ENCODE measurements around the gene DLGAP5.

The DLGAP5 gene

DNA sequence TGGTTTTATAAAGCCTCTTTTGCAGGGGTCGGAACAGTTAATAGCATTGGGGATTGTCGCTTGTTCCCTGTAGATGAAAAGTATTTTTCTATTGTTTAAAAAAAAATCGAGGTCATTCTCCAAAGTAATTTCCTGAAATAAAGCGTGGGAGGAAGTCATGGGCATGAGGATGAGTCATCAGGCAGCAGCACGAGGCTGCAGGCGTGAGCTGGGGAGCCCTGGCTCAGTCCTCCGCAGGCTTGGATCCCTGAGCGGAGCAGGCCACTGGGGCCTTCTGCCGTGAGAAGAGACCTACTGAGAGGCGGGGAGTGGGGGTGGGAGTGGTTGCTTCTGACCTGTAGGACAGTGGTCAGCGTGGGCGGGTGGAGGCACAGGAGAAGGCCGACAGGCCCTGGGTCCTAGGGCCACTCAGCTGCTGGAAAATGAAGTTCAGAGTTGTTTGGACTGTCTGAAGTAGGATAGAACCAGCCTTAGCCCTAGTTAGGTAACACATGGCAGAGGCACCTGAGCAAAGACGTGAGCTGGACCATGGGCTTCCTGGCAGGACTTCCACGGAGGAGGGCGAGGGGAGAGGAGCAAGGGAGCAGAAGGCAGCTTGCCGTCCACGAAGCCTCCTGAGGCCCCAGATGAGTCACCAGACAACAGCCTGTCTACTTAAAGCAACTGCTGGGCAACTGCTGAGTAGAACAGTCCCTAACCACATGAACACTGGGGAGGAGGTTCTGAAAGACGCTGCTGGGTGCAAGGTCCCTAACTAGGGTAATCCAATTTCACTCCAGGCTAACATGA lies 83.4 kb downstream of the DLGAP5 start:
- no peak overlapping the region for H3K9ac ChIP-seq (ENCODE audit: low read length)
- DNase-seq: no peak
- no peaks in the 10 kb centered on the region for H4K20me1 ChIP-seq (ENCODE audit: insufficient read depth, low read length)
- no peaks in the 10 kb centered on the region for H3K27me3 ChIP-seq (replicated peaks; ENCODE audit: insufficient read depth, low read length)
- H3K9me2 ChIP-seq (replicated peaks; ENCODE audit: insufficient read depth, low read length): no peaks in the 10 kb centered on the region
- H3K4me1 ChIP-seq (ENCODE audit: low read length): peaks cover 17% of the 10 kb centered on the region
- TF ChIP-seq CTCF (IDR thresholded peaks at IDR 0.05; ENCODE audit: low read length) (no peak), EZH2phosphoT487 (IDR thresholded peaks at IDR 0.05; ENCODE audit: low read length) (no peak)
- no peak overlapping the region for H3K4me2 ChIP-seq (ENCODE audit: low read depth, low read length)
- no peak overlapping the region for H3K27ac ChIP-seq (ENCODE audit: low read length)
- no peaks in the 10 kb centered on the region for H3K9me3 ChIP-seq (replicated peaks; ENCODE audit: insufficient read depth, low read length)
- no peak overlapping the region for H2AFZ ChIP-seq (ENCODE audit: low read length)
- H3K36me3 ChIP-seq (replicated peaks; ENCODE audit: insufficient read depth, low read length): no peaks in the 10 kb centered on the region
- peaks cover 18% of the 10 kb centered on the region for H3F3A ChIP-seq (ENCODE audit: insufficient read depth, low read length)
- no peak overlapping the region for H3K4me3 ChIP-seq (ENCODE audit: low read length)
- no peaks in the 10 kb centered on the region for H3K79me2 ChIP-seq (ENCODE audit: low read length)

DNA sequence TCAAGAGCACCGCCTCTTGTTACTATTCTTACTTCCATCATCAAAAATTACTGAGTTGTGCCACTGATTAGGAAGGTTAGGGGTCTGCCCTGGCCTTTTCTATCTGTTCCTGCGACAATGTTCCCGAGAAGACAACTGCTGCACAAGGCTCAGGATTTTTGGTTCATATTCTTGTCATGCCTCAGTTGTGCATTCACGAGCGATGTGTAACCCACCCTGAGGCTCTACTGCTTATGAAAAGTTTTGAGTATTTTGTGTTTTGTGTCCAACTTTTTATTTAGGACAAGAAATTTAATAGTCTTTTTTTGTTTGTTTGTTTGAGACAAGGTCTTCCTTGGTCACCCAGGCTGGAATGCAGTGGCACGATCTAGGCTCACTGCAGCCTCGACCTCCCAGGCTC lies 85.4 kb downstream of the DLGAP5 start:
- Histone ChIP-seq H3K9ac (ENCODE audit: low read length) (no peak overlapping the region), H3K4me1 (ENCODE audit: low read length) (peaks cover 23% of the 10 kb centered on the region), H3K36me3 (replicated peaks; ENCODE audit: insufficient read depth, low read length) (no peaks in the 10 kb centered on the region), H3K9me3 (replicated peaks; ENCODE audit: insufficient read depth, low read length) (no peaks in the 10 kb centered on the region), H3K79me2 (ENCODE audit: low read length) (no peaks in the 10 kb centered on the region), H3K4me2 (ENCODE audit: low read depth, low read length) (no peak overlapping the region), H2AFZ (ENCODE audit: low read length) (no peak overlapping the region), H3K4me3 (ENCODE audit: low read length) (no peak overlapping the region), H3K27ac (ENCODE audit: low read length) (no peak overlapping the region), H3K9me2 (replicated peaks; ENCODE audit: insufficient read depth, low read length) (no peaks in the 10 kb centered on the region), H3K27me3 (replicated peaks; ENCODE audit: insufficient read depth, low read length) (no peaks in the 10 kb centered on the region), H4K20me1 (ENCODE audit: insufficient read depth, low read length) (no peaks in the 10 kb centered on the region), H3F3A (ENCODE audit: insufficient read depth, low read length) (peaks cover 28% of the 10 kb centered on the region)
- TF ChIP-seq CTCF (IDR thresholded peaks at IDR 0.05; ENCODE audit: low read length) (no peak), EZH2phosphoT487 (IDR thresholded peaks at IDR 0.05; ENCODE audit: low read length) (no peak), EZH2 (optimal IDR thresholded peaks at IDR 0.05; ENCODE audit: low read depth, low read length) (no peak)
- no peak for DNase-seq

GRCh38 chr14:55103971-55104954 lies 87.1 kb downstream of the DLGAP5 start:
- H3K9me2 ChIP-seq (replicated peaks; ENCODE audit: insufficient read depth, low read length): no peaks in the 10 kb centered on the region
- TF ChIP-seq CTCF (IDR thresholded peaks at IDR 0.05; ENCODE audit: low read length) (no peak), EZH2 (optimal IDR thresholded peaks at IDR 0.05; ENCODE audit: low read depth, low read length) (no peak), EZH2phosphoT487 (IDR thresholded peaks at IDR 0.05; ENCODE audit: low read length) (no peak)
- H3K9me3 ChIP-seq (replicated peaks; ENCODE audit: insufficient read depth, low read length): no peaks in the 10 kb centered on the region
- no peak overlapping the region for H3K4me3 ChIP-seq (ENCODE audit: low read length)
- peak overlapping the region; percentile 70 for H3K4me2 ChIP-seq (ENCODE audit: low read depth, low read length)
- no peaks in the 10 kb centered on the region for H4K20me1 ChIP-seq (ENCODE audit: insufficient read depth, low read length)
- H3K79me2 ChIP-seq (ENCODE audit: low read length): no peaks in the 10 kb centered on the region
- no peaks in the 10 kb centered on the region for H3K36me3 ChIP-seq (replicated peaks; ENCODE audit: insufficient read depth, low read length)
- peak overlapping the region; percentile 98 for H3K27ac ChIP-seq (ENCODE audit: low read length)
- H3F3A ChIP-seq (ENCODE audit: insufficient read depth, low read length): peaks cover 28% of the 10 kb centered on the region
- DNase-seq: no peak
- H3K9ac ChIP-seq (ENCODE audit: low read length): peak overlapping the region; percentile 64; the same call in 1 of the 2 replicates
- peak overlapping the region; percentile 85 for H2AFZ ChIP-seq (ENCODE audit: low read length)
- no peaks in the 10 kb centered on the region for H3K27me3 ChIP-seq (replicated peaks; ENCODE audit: insufficient read depth, low read length)
- H3K4me1 ChIP-seq (ENCODE audit: low read length): peaks cover 23% of the 10 kb centered on the region
